Peyer's patch (tissue), 4 donors: ENCODE data around the gene SLC9A8.

Source experiments
- CTCF ChIP-seq, 6 experiments: fragments of 450-650 bp in 4 of 6; fragments of 200-600 bp in 2 of 6; sonication (generic) in 1 of 6; IDR thresholded peaks; one replicate each; pipeline ENCODE4 v1.5.1; 2017 to 2019; ENCODE audit warnings: antibody characterized with exemption in 6 of 6, mild to moderate bottlenecking in 3 of 6, moderate library complexity in 1 of 6
- POLR2A ChIP-seq, 2 donors: fragments of 450-650 bp; IDR thresholded peaks; one replicate each; pipeline ENCODE4 v1.5.1; 2017; ENCODE audit warnings: antibody characterized with exemption in 2 of 2, mild to moderate bottlenecking in 2 of 2, moderate library complexity in 2 of 2

- TF ChIP-seq CTCF (IDR thresholded peaks at IDR 0.05) (no peak), POLR2A (IDR thresholded peaks at IDR 0.05) (no peak)
Measured at GRCh38 chr20:49833483-49833882, 20.9 kb downstream of the SLC9A8 start.
